GM12878 (cell line): Measurements from ENCODE around the gene CFAP74.

Experiments used
- CTCF ChIP-seq, 3 experiments: IDR thresholded peaks in 2 of 3; conservative IDR thresholded peaks in 1 of 3; 2 replicates each; pipeline ENCODE4 v1.5.1; 2011; ENCODE audit warnings: low read depth in 3 of 3, low read length in 3 of 3, mild to moderate bottlenecking in 3 of 3, control low read depth in 2 of 3, moderate library complexity in 2 of 3, inconsistent platforms in 1 of 3, mixed read lengths in 1 of 3; ENCODE audit not compliant: control insufficient read depth in 2 of 3, insufficient read depth in 1 of 3; ENCODE audit errors: extremely low read depth in 1 of 3
- SREBF2 ChIP-seq: IDR thresholded peaks from 2 replicates; pipeline ENCODE4 v1.6.1; 2012; ENCODE audit warnings: mild to moderate bottlenecking, low read length

GRCh38 chr1:1946540-1946939 lies 57.0 kb downstream of the CFAP74 start:
- TF ChIP-seq SREBF2, result no peak
- TF ChIP-seq CTCF (IDR thresholded peaks at IDR 0.05 in 2 of 3, conservative IDR thresholded peaks at IDR 0.05 in 1 of 3; ENCODE audit: control insufficient read depth in 2 of 3, extremely low read depth in 1 of 3, insufficient read depth in 1 of 3, low read depth in 3 of 3, low read length in 3 of 3), result no peak
